Progenitor cell of endocrine pancreas (in vitro differentiated cells): Measurements from ENCODE around the gene COL4A1. TPM values are rescaled to one million over a fixed set of nuclear protein-coding genes. Genes with fewer than 3 reads are reported as not detected.

Experiments
- DNase-seq: peaks from one replicate; pipeline ENCODE4 v3.0.0; 2021; ENCODE audit warnings: low spot score; ENCODE audit not compliant: unreplicated experiment
- H3K27ac Mint-ChIP-seq: 2 replicates; pipeline ENCODE4 v1.8.0; 2021; ENCODE audit warnings: mild to moderate bottlenecking, moderate library complexity, mixed read lengths
- H3K27me3 Mint-ChIP-seq: 2 replicates; pipeline ENCODE4 v1.8.0; 2021; ENCODE audit warnings: mixed read lengths
- H3K36me3 Mint-ChIP-seq: 2 replicates; pipeline ENCODE4 v1.8.0; 2022; ENCODE audit warnings: mixed read lengths; ENCODE audit not compliant: insufficient read depth
- H3K4me1 Mint-ChIP-seq: 2 replicates; pipeline ENCODE4 v1.8.0; 2021; ENCODE audit warnings: low read depth, mixed read lengths
- H3K4me3 Mint-ChIP-seq: 2 replicates; pipeline ENCODE4 v1.8.0; 2021; ENCODE audit warnings: low read depth, mild to moderate bottlenecking, moderate library complexity, mixed read lengths
- H3K9me3 Mint-ChIP-seq: 2 replicates; pipeline ENCODE4 v1.8.0; 2021; ENCODE audit warnings: low read depth, mixed read lengths
- total RNA-seq: library from RNA; stranded (reverse); gene quantifications from 2 replicates; pipeline ENCODE4 v1.2.1, GENCODE V29; 2021
- TF ChIP-seq, protein P1 (sequence below): fragments of 200-600 bp; sonication (generic); IDR thresholded peaks from one replicate; pipeline ENCODE4 v1.5.0; 2021; ENCODE audit warnings: antibody characterized with exemption, mild to moderate bottlenecking; ENCODE audit not compliant: unreplicated experiment

COL4A1 gene
- total RNA-seq, 1 donor from 2014 or later: 81.3 TPM

- no peak overlapping the region for H3K27ac Mint-ChIP-seq
- no peaks in the 10 kb centered on the region for H3K36me3 Mint-ChIP-seq
- no peaks in the 10 kb centered on the region for H3K4me1 Mint-ChIP-seq
- H3K4me3 Mint-ChIP-seq: no peak overlapping the region
- no peaks in the 10 kb centered on the region for H3K9me3 Mint-ChIP-seq
- TF ChIP-seq, protein P1, sequence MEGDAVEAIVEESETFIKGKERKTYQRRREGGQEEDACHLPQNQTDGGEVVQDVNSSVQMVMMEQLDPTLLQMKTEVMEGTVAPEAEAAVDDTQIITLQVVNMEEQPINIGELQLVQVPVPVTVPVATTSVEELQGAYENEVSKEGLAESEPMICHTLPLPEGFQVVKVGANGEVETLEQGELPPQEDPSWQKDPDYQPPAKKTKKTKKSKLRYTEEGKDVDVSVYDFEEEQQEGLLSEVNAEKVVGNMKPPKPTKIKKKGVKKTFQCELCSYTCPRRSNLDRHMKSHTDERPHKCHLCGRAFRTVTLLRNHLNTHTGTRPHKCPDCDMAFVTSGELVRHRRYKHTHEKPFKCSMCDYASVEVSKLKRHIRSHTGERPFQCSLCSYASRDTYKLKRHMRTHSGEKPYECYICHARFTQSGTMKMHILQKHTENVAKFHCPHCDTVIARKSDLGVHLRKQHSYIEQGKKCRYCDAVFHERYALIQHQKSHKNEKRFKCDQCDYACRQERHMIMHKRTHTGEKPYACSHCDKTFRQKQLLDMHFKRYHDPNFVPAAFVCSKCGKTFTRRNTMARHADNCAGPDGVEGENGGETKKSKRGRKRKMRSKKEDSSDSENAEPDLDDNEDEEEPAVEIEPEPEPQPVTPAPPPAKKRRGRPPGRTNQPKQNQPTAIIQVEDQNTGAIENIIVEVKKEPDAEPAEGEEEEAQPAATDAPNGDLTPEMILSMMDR: no peak
- DNase-seq: no peak
- no peaks in the 10 kb centered on the region for H3K27me3 Mint-ChIP-seq
Observed at GRCh38 chr13:110348309-110349105, 41.5 kb upstream of the COL4A1 start.

DNA sequence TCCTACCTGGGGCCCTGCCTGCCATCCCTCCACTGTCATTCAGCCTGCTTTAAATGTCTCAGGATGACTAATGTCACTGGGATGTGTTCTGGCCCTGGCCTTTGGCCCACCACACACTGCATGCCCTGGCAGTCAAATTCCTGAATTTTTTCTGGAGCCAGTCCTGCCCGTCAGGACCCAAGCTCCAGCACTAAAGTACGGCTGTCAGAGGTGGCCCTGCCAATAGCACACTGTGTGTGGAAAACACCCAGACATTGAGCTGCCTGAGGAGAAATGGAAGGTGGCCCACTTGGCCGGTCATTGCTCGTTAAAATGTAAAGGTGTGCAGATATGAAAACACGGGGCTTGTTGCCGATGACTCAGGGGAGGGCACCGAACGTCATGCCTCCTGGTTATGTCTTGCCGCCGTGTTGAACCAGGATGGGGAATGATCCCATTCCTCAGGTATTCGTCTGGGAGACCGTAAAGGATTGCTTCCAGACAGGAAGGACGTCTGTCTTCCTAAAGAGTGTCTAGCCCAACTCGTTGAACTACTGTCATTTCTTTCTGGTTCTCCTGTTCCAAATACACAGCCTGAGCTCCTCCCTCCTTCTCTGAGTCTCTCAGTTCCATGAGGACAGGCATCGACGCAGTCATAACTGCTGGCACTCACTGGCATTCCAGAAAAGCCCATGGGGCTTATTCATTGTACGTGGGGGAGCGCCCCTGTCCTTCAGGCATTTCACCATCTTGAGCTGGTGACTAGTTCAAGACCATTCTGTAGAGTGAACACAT is 40.8 kb upstream of the COL4A1 start:
- H3K4me3 Mint-ChIP-seq: no peak overlapping the region
- H3K9me3 Mint-ChIP-seq: no peaks in the 10 kb centered on the region
- no peak for DNase-seq
- no peak overlapping the region for H3K27ac Mint-ChIP-seq
- TF ChIP-seq, protein P1: no peak
- H3K4me1 Mint-ChIP-seq: no peaks in the 10 kb centered on the region
- H3K27me3 Mint-ChIP-seq: no peaks in the 10 kb centered on the region
- H3K36me3 Mint-ChIP-seq: no peaks in the 10 kb centered on the region

DNA sequence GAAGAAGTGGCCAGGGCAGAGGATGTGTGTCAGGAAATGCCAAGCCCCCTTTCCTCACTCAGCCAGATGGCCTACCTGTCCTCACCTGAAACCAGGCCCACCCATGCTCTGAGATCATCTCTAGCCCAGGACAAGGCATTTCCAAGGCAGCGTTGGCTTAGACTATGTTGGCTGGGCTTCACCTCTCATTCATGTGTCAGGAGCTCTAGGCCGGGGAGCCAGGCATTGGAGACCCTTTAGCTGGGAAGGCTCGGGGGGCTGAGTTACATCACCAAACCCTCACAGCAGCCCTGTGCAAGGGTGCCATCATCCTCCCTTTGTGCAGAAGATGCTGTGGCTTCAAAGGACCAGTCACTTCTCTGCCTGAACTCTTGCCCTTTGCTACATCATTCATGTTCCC is 40.1 kb upstream of the COL4A1 start:
- no peak overlapping the region for H3K27ac Mint-ChIP-seq

GRCh38 chr13:110346661-110347067 is 39.7 kb upstream of the COL4A1 start:
- Mint-ChIP-seq H3K27me3 (no peaks in the 10 kb centered on the region), H3K36me3 (no peaks in the 10 kb centered on the region), H3K4me3 (no peak overlapping the region), H3K27ac (no peak overlapping the region), H3K9me3 (no peaks in the 10 kb centered on the region), H3K4me1 (peaks cover 3% of the 10 kb centered on the region)
- TF ChIP-seq, protein P1: no peak
- DNase-seq: no peak

More for the DNA sequence above, 40.1 kb upstream of the COL4A1 start:
- TF ChIP-seq, protein P1: no peak
- Mint-ChIP-seq H3K36me3 (no peaks in the 10 kb centered on the region), H3K27me3 (no peaks in the 10 kb centered on the region), H3K4me3 (no peak overlapping the region), H3K4me1 (no peaks in the 10 kb centered on the region), H3K9me3 (no peaks in the 10 kb centered on the region)
- DNase-seq: no peak

GRCh38 chr13:110345701-110346100 is 38.7 kb upstream of the COL4A1 start:
- DNase-seq: no peak
- Mint-ChIP-seq H3K4me3 (no peak overlapping the region), H3K4me1 (peaks cover 8% of the 10 kb centered on the region), H3K27ac (no peak overlapping the region), H3K9me3 (no peaks in the 10 kb centered on the region), H3K36me3 (no peaks in the 10 kb centered on the region), H3K27me3 (no peaks in the 10 kb centered on the region)
- TF ChIP-seq, protein P1: no peak
